ENCODE results near the gene PDCD6IP.

GRCh38 chr3:33758281-33758680, 40.1 kb upstream of the PDCD6IP start:
- TF ChIP-seq POLR2AphosphoS5 (IDR thresholded peaks at IDR 0.05), result no peak
- no peak for TF ChIP-seq CTCF (IDR thresholded peaks at IDR 0.05)
- TF ChIP-seq POLR2A (IDR thresholded peaks at IDR 0.05), result no peak

Measured in prostate gland (tissue), 2 donors.